Tibial nerve (tissue), 4 donors: Measurements from ENCODE around the gene LRRC8C. TPM values are rescaled to one million over a fixed set of nuclear protein-coding genes. Genes with fewer than 3 reads are reported as not detected.

Experiments
- DNase-seq, 2 donors: peaks; one replicate each; pipeline ENCODE4 v3.0.0-alpha.2; 2019; ENCODE audit warnings: low spot score in 2 of 2
- H3K27ac ChIP-seq, 4 donors: fragments of 200-600 bp; sonication (generic) in 3 of 4; one replicate each; pipeline ENCODE4 v1.5.1; 2017 to 2019; ENCODE audit warnings: mild to moderate bottlenecking in 1 of 4
- H3K27me3 ChIP-seq, 2 donors: fragments of 200-600 bp; sonication (generic) in 1 of 2; one replicate each; pipeline versions ENCODE4 v1.5.1 to v1.6.0; 2017 to 2019
- H3K36me3 ChIP-seq, 3 donors: fragments of 200-600 bp; sonication (generic); one replicate each; pipeline ENCODE4 v1.5.1; 2018 to 2019
- H3K4me1 ChIP-seq, 4 donors: fragments of 200-600 bp; sonication (generic) in 3 of 4; one replicate each; pipeline ENCODE4 v1.5.1; 2017 to 2019
- H3K4me3 ChIP-seq, 4 donors: fragments of 200-600 bp; sonication (generic) in 3 of 4; one replicate each; pipeline ENCODE4 v1.5.1; 2017 to 2019; ENCODE audit warnings: mild to moderate bottlenecking in 1 of 4, moderate library complexity in 1 of 4
- H3K9me3 ChIP-seq, 4 donors: fragments of 200-600 bp; sonication (generic) in 3 of 4; one replicate each; pipeline ENCODE4 v1.5.1; 2017 to 2019
- CTCF ChIP-seq, 5 experiments: fragments of 200-600 bp in 3 of 5; fragments of 450-650 bp in 2 of 5; sonication (generic) in 3 of 5; IDR thresholded peaks; one replicate each; pipeline ENCODE4 v1.5.1; 2016 to 2019; ENCODE audit warnings: antibody characterized with exemption in 5 of 5, mild to moderate bottlenecking in 3 of 5, moderate library complexity in 2 of 5
- EP300 ChIP-seq, 2 donors: sonication (generic); formaldehyde crosslinking; IDR thresholded peaks; one replicate each; pipeline ENCODE4 v1.6.1; 2017; ENCODE audit warnings: antibody characterized with exemption in 2 of 2, mild to moderate bottlenecking in 1 of 2
- POLR2A ChIP-seq, 2 donors: fragments of 450-650 bp; IDR thresholded peaks; one replicate each; pipeline ENCODE4 v1.6.1; 2017; ENCODE audit warnings: antibody characterized with exemption in 2 of 2, mild to moderate bottlenecking in 2 of 2, moderate library complexity in 2 of 2
- WGBS, 2 donors: methylation state at CpG; one replicate each; pipeline ENCODE4 v1.1.5; 2018; 5-methylcytosine and 5-hydroxymethylcytosine counted together
- total RNA-seq, 4 donors: library from RNA; depleted of rRNA; stranded (reverse); fragments of >200 nt; gene quantifications; one replicate each; pipeline ENCODE4 v1.1.0, GENCODE V29; 2016

The LRRC8C gene
- total RNA-seq, 4 donors from 2014 or later: 16.5 to 23.8 (median 20.2) TPM

- no peak for DNase-seq
- Histone ChIP-seq H3K4me3 (no peak overlapping the region), H3K27ac (no peak overlapping the region), H3K4me1 (peaks cover 0 to 33% (median 11%) of the 10 kb centered on the region in 4 donors), H3K27me3 (no peaks in the 10 kb centered on the region), H3K36me3 (no peaks in the 10 kb centered on the region), H3K9me3 (peaks cover 0 to 10% (median 1%) of the 10 kb centered on the region in 4 donors)
- 79 to 91% methylated on average over 1 of the region's 1 CpG for WGBS, 2 donors
- TF ChIP-seq EP300 (IDR thresholded peaks at IDR 0.05) (no peak), POLR2A (IDR thresholded peaks at IDR 0.05) (no peak), CTCF (IDR thresholded peaks at IDR 0.05) (no peak)
These were observed 33.7 kb downstream of the LRRC8C start for GRCh38 chr1:89666640-89667039.

- Histone ChIP-seq H3K9me3 (peaks cover 0 to 10% (median 1%) of the 10 kb centered on the region in 4 donors), H3K36me3 (no peaks in the 10 kb centered on the region), H3K4me1 (peaks cover 0 to 34% (median 13%) of the 10 kb centered on the region in 4 donors), H3K4me3 (no peak overlapping the region), H3K27ac (peak overlapping the region in 1 of 4 donors; percentile 49), H3K27me3 (no peaks in the 10 kb centered on the region)
- no peak for DNase-seq
- WGBS, 2 donors: 32 to 49% methylated on average over 1 of the region's 1 CpG
- TF ChIP-seq POLR2A (IDR thresholded peaks at IDR 0.05): no peak
- no peak for TF ChIP-seq EP300 (IDR thresholded peaks at IDR 0.05)
- no peak for TF ChIP-seq CTCF (IDR thresholded peaks at IDR 0.05)
These were observed 34.8 kb downstream of the LRRC8C start for GRCh38 chr1:89667691-89668090.

GRCh38 chr1:89668961-89669360, 36.0 kb downstream of the LRRC8C start:
- H3K27ac ChIP-seq: no peak overlapping the region
- no peak for TF ChIP-seq CTCF (IDR thresholded peaks at IDR 0.05)
- TF ChIP-seq EP300 (IDR thresholded peaks at IDR 0.05): no peak
- no peak for TF ChIP-seq POLR2A (IDR thresholded peaks at IDR 0.05)
- 90 to 91% methylated on average over 3 of the region's 3 CpGs for WGBS, 2 donors

GRCh38 chr1:89669441-89669840, 36.5 kb downstream of the LRRC8C start:
- Histone ChIP-seq H3K4me3 (no peak overlapping the region), H3K4me1 (peaks cover 0 to 45% (median 13%) of the 10 kb centered on the region in 4 donors), H3K27ac (no peak overlapping the region), H3K36me3 (no peaks in the 10 kb centered on the region), H3K9me3 (peaks cover 0 to 2% (median under 1%) of the 10 kb centered on the region in 4 donors), H3K27me3 (no peaks in the 10 kb centered on the region)
- DNase-seq: no peak
- no peak for TF ChIP-seq POLR2A (IDR thresholded peaks at IDR 0.05)
- TF ChIP-seq CTCF (IDR thresholded peaks at IDR 0.05): no peak
- no peak for TF ChIP-seq EP300 (IDR thresholded peaks at IDR 0.05)
- whole genome bisulfite sequencing, 2 donors: 83 to 91% methylated on average over 1 of the region's 1 CpG

More at GRCh38 chr1:89668961-89669360, 36.0 kb downstream of the LRRC8C start:
- no peak overlapping the region for H3K4me3 ChIP-seq
- H3K36me3 ChIP-seq: no peaks in the 10 kb centered on the region
- H3K27me3 ChIP-seq: no peaks in the 10 kb centered on the region
- no peak for DNase-seq
- peaks cover 0 to 7% (median 1%) of the 10 kb centered on the region in 4 donors for H3K9me3 ChIP-seq
- peaks cover 0 to 45% (median 13%) of the 10 kb centered on the region in 4 donors for H3K4me1 ChIP-seq

GRCh38 chr1:89670163-89670562, 37.2 kb downstream of the LRRC8C start:
- H3K4me3 ChIP-seq: no peak overlapping the region
- no peak overlapping the region for H3K27ac ChIP-seq
- no peaks in the 10 kb centered on the region for H3K27me3 ChIP-seq
- DNase-seq: no peak
- H3K36me3 ChIP-seq: no peaks in the 10 kb centered on the region
- TF ChIP-seq CTCF (IDR thresholded peaks at IDR 0.05) (no peak), POLR2A (IDR thresholded peaks at IDR 0.05) (no peak), EP300 (IDR thresholded peaks at IDR 0.05) (no peak)
- H3K9me3 ChIP-seq: no peaks in the 10 kb centered on the region
- WGBS, 2 donors: 76 to 84% methylated on average over 7 of the region's 7 CpGs
- H3K4me1 ChIP-seq: peaks cover 0 to 47% (median 13%) of the 10 kb centered on the region in 4 donors
